Coronary artery (tissue), 2 donors: ENCODE results near the gene SIRT5.
A peak's percentile ranks its signal among the peaks of the same experiment; 100 is the strongest.

Experiments used
- DNase-seq: peaks from one replicate; pipeline ENCODE4 v3.0.0-alpha.2; 2017; ENCODE audit warnings: low spot score
- H3K27ac ChIP-seq, 2 donors: fragments of 200-600 bp; sonication (generic); one replicate each; pipeline ENCODE4 v1.5.1; 2016 to 2019
- H3K4me3 ChIP-seq: fragments of 200-600 bp; sonication (generic); 2 replicates; pipeline ENCODE4 v1.5.1; 2016; ENCODE audit warnings: mild to moderate bottlenecking, moderate library complexity
- TF ChIP-seq, protein P1 (sequence below): fragments of 200-600 bp; sonication (generic); IDR thresholded peaks from one replicate; pipeline ENCODE4 v1.5.1; 2019; ENCODE audit warnings: antibody characterized with exemption

SIRT5 gene

DNA sequence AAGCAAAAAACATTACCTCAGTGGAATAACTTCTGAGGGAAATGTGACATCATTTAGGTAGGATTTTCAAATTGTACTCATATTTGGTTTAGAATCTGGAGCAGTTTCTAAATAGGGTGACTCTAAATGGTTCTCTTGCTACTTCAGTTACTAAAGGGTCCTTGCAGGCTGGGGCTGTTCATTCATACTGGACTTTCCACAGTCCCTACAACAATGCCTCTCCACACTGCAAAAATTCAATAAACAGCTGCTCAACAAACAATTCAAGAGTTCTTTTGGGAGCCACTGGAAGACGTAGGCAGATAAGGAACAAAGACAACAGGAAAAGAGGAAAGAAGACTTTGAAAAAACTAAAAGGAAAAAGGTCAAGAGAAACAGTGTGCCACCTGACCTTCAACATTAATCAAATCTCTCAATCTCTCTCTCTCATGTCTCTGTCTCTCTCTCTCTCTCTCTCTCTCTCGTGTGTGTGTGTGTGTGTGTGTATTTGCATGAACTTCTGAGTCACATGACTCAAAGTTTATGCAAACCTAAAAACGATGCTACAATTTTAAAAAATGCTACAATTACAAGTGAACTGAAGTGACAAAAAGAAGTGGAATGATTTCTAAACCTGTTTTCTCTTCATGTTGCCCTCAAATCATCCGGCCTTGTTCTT, 55.2 kb downstream of the SIRT5 start:
- no peak for DNase-seq
- TF ChIP-seq, protein P1, sequence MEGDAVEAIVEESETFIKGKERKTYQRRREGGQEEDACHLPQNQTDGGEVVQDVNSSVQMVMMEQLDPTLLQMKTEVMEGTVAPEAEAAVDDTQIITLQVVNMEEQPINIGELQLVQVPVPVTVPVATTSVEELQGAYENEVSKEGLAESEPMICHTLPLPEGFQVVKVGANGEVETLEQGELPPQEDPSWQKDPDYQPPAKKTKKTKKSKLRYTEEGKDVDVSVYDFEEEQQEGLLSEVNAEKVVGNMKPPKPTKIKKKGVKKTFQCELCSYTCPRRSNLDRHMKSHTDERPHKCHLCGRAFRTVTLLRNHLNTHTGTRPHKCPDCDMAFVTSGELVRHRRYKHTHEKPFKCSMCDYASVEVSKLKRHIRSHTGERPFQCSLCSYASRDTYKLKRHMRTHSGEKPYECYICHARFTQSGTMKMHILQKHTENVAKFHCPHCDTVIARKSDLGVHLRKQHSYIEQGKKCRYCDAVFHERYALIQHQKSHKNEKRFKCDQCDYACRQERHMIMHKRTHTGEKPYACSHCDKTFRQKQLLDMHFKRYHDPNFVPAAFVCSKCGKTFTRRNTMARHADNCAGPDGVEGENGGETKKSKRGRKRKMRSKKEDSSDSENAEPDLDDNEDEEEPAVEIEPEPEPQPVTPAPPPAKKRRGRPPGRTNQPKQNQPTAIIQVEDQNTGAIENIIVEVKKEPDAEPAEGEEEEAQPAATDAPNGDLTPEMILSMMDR = no peak
- no peak overlapping the region for H3K4me3 ChIP-seq
- H3K27ac ChIP-seq = no peak overlapping the region

DNA sequence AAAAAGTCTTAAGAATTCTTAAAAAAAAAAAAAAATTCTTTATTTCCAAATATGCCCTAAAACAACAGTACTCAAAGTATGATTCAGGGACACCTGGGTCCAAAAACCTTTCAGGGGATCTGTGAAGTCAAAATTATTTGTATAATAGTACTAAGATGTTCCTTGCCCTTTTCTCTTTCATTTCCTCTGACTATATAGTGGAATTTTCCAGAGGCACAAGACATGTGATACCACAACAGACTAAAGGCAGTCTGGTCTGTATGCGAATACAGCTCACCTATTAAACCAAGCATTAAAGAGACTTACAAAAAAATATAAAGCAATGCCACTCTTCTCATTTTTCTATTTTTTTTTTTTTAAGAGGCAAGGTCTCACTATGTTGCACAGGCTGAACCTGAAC, 56.1 kb downstream of the SIRT5 start:
- Histone ChIP-seq H3K4me3 (no peak overlapping the region), H3K27ac (no peak overlapping the region)
- DNase-seq = no peak
- TF ChIP-seq, protein P1 = no peak

DNA sequence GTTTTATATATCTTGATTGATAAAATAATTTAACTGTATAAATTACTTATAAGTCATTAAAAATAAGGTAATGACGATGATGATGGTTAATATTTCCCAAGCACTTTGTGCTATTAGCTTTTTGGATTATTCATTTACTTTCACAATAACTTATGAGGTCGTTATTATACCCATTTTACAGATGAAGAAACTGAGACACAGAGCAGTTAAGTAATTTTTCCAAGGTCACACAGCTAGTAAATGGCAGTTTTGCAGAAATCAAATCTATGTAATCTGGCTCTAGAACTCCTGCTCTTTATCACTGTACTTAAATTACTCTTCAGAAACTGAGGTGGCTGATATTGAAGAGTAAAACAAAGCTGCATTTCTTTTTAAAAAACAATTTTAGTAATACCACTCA, 58.9 kb downstream of the SIRT5 start:
- Histone ChIP-seq H3K27ac (no peak overlapping the region), H3K4me3 (no peak overlapping the region)
- TF ChIP-seq, protein P1 = no peak
- DNase-seq = no peak

- TF ChIP-seq, protein P1 = no peak
- Histone ChIP-seq H3K27ac (no peak overlapping the region), H3K4me3 (no peak overlapping the region)
- DNase-seq = no peak
These were observed 61.7 kb downstream of the SIRT5 start for GRCh38 chr6:13635948-13636658.

GRCh38 chr6:13638014-13638413, 63.6 kb downstream of the SIRT5 start:
- no peak overlapping the region for H3K4me3 ChIP-seq
- DNase-seq = no peak
- TF ChIP-seq, protein P1 = no peak
- no peak overlapping the region for H3K27ac ChIP-seq

GRCh38 chr6:13638626-13639025, 64.2 kb downstream of the SIRT5 start:
- Histone ChIP-seq H3K4me3 (no peak overlapping the region), H3K27ac (no peak overlapping the region)
- DNase-seq = no peak
- TF ChIP-seq, protein P1 = no peak

DNA sequence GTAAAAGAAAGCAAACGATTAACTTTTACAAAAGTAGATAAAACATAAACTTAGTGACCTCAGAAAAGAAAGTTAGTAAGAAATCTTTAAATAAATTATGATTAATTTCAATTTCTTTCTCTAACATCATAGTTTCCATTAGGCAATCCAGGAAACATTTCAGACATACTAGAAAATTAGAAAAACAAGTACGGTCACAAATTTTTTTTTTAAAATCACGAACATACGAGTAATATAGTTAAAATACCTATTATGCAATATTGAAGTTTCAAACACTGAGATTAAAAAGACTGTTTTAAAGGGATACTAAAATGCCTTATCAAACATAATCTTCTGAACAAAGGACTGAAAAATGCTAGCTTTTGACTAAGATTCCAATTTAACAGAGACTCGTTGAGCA, 66.9 kb downstream of the SIRT5 start:
- peak overlapping the region; percentile 34 to 66 for H3K27ac ChIP-seq
- DNase-seq = no peak

More for the DNA sequence above, 66.9 kb downstream of the SIRT5 start:
- H3K4me3 ChIP-seq = no peak overlapping the region
- TF ChIP-seq, protein P1 = no peak
